B cell (primary cell): ENCODE results near the gene VSIG2. TPM values are rescaled to one million over a fixed set of nuclear protein-coding genes. Genes with fewer than 3 reads are reported as not detected.

Experiments used
- ATAC-seq: fragments of 200-7000 bp; cut with Tn5 transposase; one replicate; pipeline ENCODE4 v1.10.0; 2021; ENCODE audit warnings: low read depth, mild to moderate bottlenecking, moderate number of reproducible peaks, moderate library complexity
- CTCF ChIA-PET: fragments of 350-600 bp; sonication (Branson Sonifier 250); formaldehyde crosslinking; loops from one replicate; lab custom pipeline; 2021; ENCODE audit warnings: antibody characterized with exemption, inconsistent platforms; lab: Charles Lee
- POLR2A ChIA-PET: fragments of 350-600 bp; sonication (Branson Sonifier 250); formaldehyde crosslinking; loops from one replicate; lab custom pipeline; 2021; ENCODE audit warnings: antibody characterized with exemption; lab: Charles Lee
- DNase-seq: peaks from one replicate; pipeline ENCODE4 v3.0.0; 2013
- H2AFZ ChIP-seq: 2 replicates; pipeline ENCODE4 v1.6.1; 2012; ENCODE audit warnings: mild to moderate bottlenecking, low read depth, low read length; ENCODE audit not compliant: insufficient read depth, poor library complexity, severe bottlenecking
- H3K27ac ChIP-seq, 2 donors: 1 replicate in 1 of 2; 2 replicates in 1 of 2; pipeline ENCODE4 v1.5.1; 2012 to 2013; ENCODE audit warnings: low read length in 2 of 2, mild to moderate bottlenecking in 2 of 2, moderate library complexity in 1 of 2
- H3K27me3 ChIP-seq, 4 experiments: fragments of 200-600 bp in 1 of 4; sonication (generic) in 1 of 4; replicated peaks in 1 of 4; 1 replicate in 2 of 4; 2 replicates in 2 of 4; pipeline versions ENCODE4 v1.6.1 to v1.7.0; 2013 to 2016; ENCODE audit warnings: low read length in 3 of 4, mild to moderate bottlenecking in 2 of 4, mixed read lengths in 1 of 4, moderate library complexity in 1 of 4; ENCODE audit not compliant: insufficient read depth in 4 of 4, control insufficient read depth in 3 of 4; ENCODE audit errors: control extremely low read depth in 1 of 4
- H3K36me3 ChIP-seq, 2 experiments: replicated peaks in 1 of 2; 1 replicate in 1 of 2; 2 replicates in 1 of 2; pipeline versions ENCODE4 v1.6.1 to v1.7.1; 2013; ENCODE audit warnings: low read length in 1 of 2; ENCODE audit not compliant: insufficient read depth in 2 of 2, control insufficient read depth in 1 of 2; ENCODE audit errors: control extremely low read depth in 1 of 2, extremely low read depth in 1 of 2
- H3K4me1 ChIP-seq, 2 donors: fragments of 200-600 bp in 1 of 2; sonication (generic) in 1 of 2; 1 replicate in 1 of 2; 2 replicates in 1 of 2; pipeline versions ENCODE4 v1.5.1 to v1.6.1; 2013 to 2017; ENCODE audit warnings: low read length in 2 of 2; ENCODE audit not compliant: control insufficient read depth in 2 of 2, insufficient read depth in 2 of 2
- H3K4me2 ChIP-seq: replicated peaks from 2 replicates; pipeline ENCODE3; 2012; ENCODE audit warnings: mild to moderate bottlenecking, low read depth, low read length; ENCODE audit not compliant: poor library complexity, severe bottlenecking
- H3K4me3 ChIP-seq, 5 experiments: fragments of 200-600 bp in 1 of 5; sonication (generic) in 1 of 5; 1 replicate in 3 of 5; 2 replicates in 2 of 5; pipeline versions ENCODE4 v1.5.1 to v1.7.0; 2011 to 2016; ENCODE audit warnings: low read length in 4 of 5, mild to moderate bottlenecking in 4 of 5, low read depth in 2 of 5, control low read depth in 1 of 5, moderate library complexity in 1 of 5; ENCODE audit not compliant: insufficient read depth in 1 of 5; ENCODE audit errors: control extremely low read depth in 1 of 5, extremely low read depth in 1 of 5
- H3K79me2 ChIP-seq: fragments of 200-600 bp; sonication (generic); one replicate; pipeline ENCODE4 v1.6.0; 2016; ENCODE audit warnings: low read length; ENCODE audit not compliant: control insufficient read depth, insufficient read depth
- H3K9ac ChIP-seq: fragments of 200-600 bp; sonication (generic); 2 replicates; pipeline ENCODE4 v1.6.1; 2017; ENCODE audit warnings: mild to moderate bottlenecking, low read length, moderate library complexity
- H3K9me3 ChIP-seq, 3 donors: one replicate each; pipeline versions ENCODE4 v1.6.1 to v1.7.1; 2013; ENCODE audit warnings: low read length in 2 of 3; ENCODE audit not compliant: control insufficient read depth in 2 of 3, insufficient read depth in 1 of 3; ENCODE audit errors: control extremely low read depth in 1 of 3
- H4K20me1 ChIP-seq: 2 replicates; pipeline ENCODE4 v1.6.0; 2012; ENCODE audit warnings: mild to moderate bottlenecking, low read length; ENCODE audit not compliant: insufficient read depth, control insufficient read depth, poor library complexity, severe bottlenecking
- H3K27ac Mint-ChIP-seq: one replicate; pipeline ENCODE4 v1.8.0; 2021; ENCODE audit warnings: mixed read lengths
- H3K27me3 Mint-ChIP-seq: one replicate; pipeline ENCODE4 v1.8.0; 2021; ENCODE audit warnings: mixed read lengths
- H3K4me1 Mint-ChIP-seq: one replicate; pipeline ENCODE4 v1.8.0; 2021; ENCODE audit warnings: mixed read lengths
- H3K4me3 Mint-ChIP-seq: one replicate; pipeline ENCODE4 v1.8.0; 2021; ENCODE audit warnings: mixed read lengths
- H3K9me3 Mint-ChIP-seq: one replicate; pipeline ENCODE4 v1.8.0; 2022; ENCODE audit warnings: mixed read lengths; ENCODE audit not compliant: insufficient read depth
- EZH2 ChIP-seq: IDR thresholded peaks from 2 replicates; pipeline ENCODE4 v1.6.1; 2012; ENCODE audit warnings: borderline replicate concordance, low read depth, mild to moderate bottlenecking, moderate library complexity, low read length; ENCODE audit not compliant: insufficient read depth, poor library complexity, severe bottlenecking
- WGBS: methylation state at CpG from one replicate; pipeline ENCODE4 v1.1.5; 2013; ENCODE audit warnings: missing lambda C conversion rate; ENCODE audit not compliant: insufficient coverage; 5-methylcytosine and 5-hydroxymethylcytosine counted together
- intact Hi-C: fragments of 100-400 bp; cut with micrococcal nuclease; formaldehyde crosslinking; loops from one replicate; pipeline ENCODE4 v1.10.0; 2022
- polyA plus RNA-seq: library from polyadenylated mRNA; depleted of rRNA; stranded (reverse); fragments of >200 nt; gene quantifications from 2 replicates; pipeline ENCODE4 v1.2.3, GENCODE V29; 2012
- total RNA-seq, 2 donors: library from RNA; stranded (reverse); fragments of 120-200 nt in 1 of 2; gene quantifications; 1 replicate in 1 of 2; 2 replicates in 1 of 2; pipeline versions ENCODE4 v1.2.3 to v1.2.4, GENCODE V29; 2013 to 2022
- TF ChIP-seq, protein P1 (sequence below): fragments of 200-600 bp; IDR thresholded peaks from one replicate; pipeline ENCODE4 v1.8.0; 2022; ENCODE audit warnings: antibody characterized with exemption, mild to moderate bottlenecking

Gene VSIG2
- total and polyA plus RNA-seq, 2 donors (not counting 1 experiment from before 2014, with no cell fraction given) = not detected

DNA sequence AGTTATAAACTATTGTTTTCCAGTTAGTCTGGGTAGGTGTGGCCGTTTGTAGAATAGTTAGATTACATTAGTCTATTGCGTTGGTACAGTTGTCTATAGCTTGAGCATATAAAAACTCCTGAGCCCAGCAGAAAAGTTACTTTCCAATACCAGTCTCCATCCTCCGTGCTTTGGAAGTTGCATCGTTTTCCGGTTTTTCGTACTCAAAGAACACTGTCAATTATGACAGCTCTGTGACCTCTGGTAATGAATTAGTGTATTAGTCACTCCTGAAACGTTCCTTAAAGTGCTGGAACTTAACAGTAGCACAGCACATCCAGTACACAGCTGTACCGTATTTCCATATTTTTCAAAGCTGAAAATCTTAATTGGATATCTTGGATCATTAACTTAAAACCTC lies 49.0 kb upstream of the VSIG2 start:
- H3K4me1 Mint-ChIP-seq = peaks cover 20% of the 10 kb centered on the region
- TF ChIP-seq, protein P1, sequence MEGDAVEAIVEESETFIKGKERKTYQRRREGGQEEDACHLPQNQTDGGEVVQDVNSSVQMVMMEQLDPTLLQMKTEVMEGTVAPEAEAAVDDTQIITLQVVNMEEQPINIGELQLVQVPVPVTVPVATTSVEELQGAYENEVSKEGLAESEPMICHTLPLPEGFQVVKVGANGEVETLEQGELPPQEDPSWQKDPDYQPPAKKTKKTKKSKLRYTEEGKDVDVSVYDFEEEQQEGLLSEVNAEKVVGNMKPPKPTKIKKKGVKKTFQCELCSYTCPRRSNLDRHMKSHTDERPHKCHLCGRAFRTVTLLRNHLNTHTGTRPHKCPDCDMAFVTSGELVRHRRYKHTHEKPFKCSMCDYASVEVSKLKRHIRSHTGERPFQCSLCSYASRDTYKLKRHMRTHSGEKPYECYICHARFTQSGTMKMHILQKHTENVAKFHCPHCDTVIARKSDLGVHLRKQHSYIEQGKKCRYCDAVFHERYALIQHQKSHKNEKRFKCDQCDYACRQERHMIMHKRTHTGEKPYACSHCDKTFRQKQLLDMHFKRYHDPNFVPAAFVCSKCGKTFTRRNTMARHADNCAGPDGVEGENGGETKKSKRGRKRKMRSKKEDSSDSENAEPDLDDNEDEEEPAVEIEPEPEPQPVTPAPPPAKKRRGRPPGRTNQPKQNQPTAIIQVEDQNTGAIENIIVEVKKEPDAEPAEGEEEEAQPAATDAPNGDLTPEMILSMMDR = no peak
- no peak for TF ChIP-seq EZH2
- Histone ChIP-seq H3K27ac (peak overlapping the region; percentile 96 to 99), H3K4me3 (peak overlapping the region; percentile 57 to 95 (median 91)), H3K4me1 (peaks cover 15 to 17% of the 10 kb centered on the region in 2 donors), H2AFZ (peak overlapping the region; percentile 99), H3K9ac (peak overlapping the region; percentile 97), H3K79me2 (peaks cover 34% of the 10 kb centered on the region), H3K36me3 (no peaks in the 10 kb centered on the region), H4K20me1 (peaks cover 9% of the 10 kb centered on the region), H3K9me3 (no peaks in the 10 kb centered on the region), H3K27me3 (no peaks in the 10 kb centered on the region), H3K4me2 (peak overlapping the region; percentile 93)
- no peak for ATAC-seq
- intact Hi-C loops = loop anchor here (2.0 to 5.0 kb wide), 3 partner anchors 66 to 1088 kb away; partner anchors contain the start of genes ROBO3 and ZNF202
- no peak for DNase-seq
- CTCF ChIA-PET = interaction anchor here (1.0 to 12.5 kb wide), 9 partner anchors 10 to 156 kb away, joined by 3 to 177 read pairs (median 4); partner anchors contain the start of genes ESAM, SIAE and SPA17
- WGBS = no CpG with 5 or more reads among the region's 8 CpGs
- H3K9me3 Mint-ChIP-seq = no peaks in the 10 kb centered on the region
- POLR2A ChIA-PET = interaction anchor here (1.1 to 1.4 kb wide), 3 partner anchors 38 to 75 kb away, joined by 3 to 4 read pairs (median 3); no protein-coding TSS in a partner anchor
- H3K4me3 Mint-ChIP-seq = peak overlapping the region; percentile 88
- H3K27me3 Mint-ChIP-seq = no peaks in the 10 kb centered on the region
- peak overlapping the region; percentile 89 for H3K27ac Mint-ChIP-seq
